IMR-90 (cell line): ENCODE results near the gene EXOC6B. TPM values are rescaled to one million over a fixed set of nuclear protein-coding genes. Genes with fewer than 3 reads are reported as not detected.

Experiments used
- ATAC-seq: fragments of 200-7000 bp; cut with Tn5 transposase; 2 replicates; pipeline ENCODE4 v1.9.1; 2020; ENCODE audit warnings: low read depth, mild to moderate bottlenecking, moderate library complexity
- BruUV-seq: library from RNA; stranded (reverse); fragments of 400-500 nt; replicated peaks from 2 replicates; lab custom pipeline; 2021; lab: Mats Ljungman, UMichigan
- CTCF ChIA-PET: fragments of 300-600 bp; formaldehyde crosslinking; extraction: SDS; loops from one replicate; lab custom pipeline; 2021; ENCODE audit warnings: antibody characterized with exemption; lab: Yijun Ruan, JAX
- POLR2A ChIA-PET: fragments of 300-600 bp; sonication (Branson Sonifier 250); formaldehyde crosslinking; loops from one replicate; lab custom pipeline; 2022; ENCODE audit warnings: antibody characterized with exemption; ENCODE audit not compliant: unreplicated experiment; lab: Charles Lee
- DNase-seq: peaks from one replicate; pipeline ENCODE4 v3.0.0; 2013
- H2AFZ ChIP-seq: replicated peaks from 2 replicates; pipeline ENCODE3; 2013; ENCODE audit warnings: low read length, mild to moderate bottlenecking; ENCODE audit not compliant: poor library complexity
- H2AK5ac ChIP-seq: 2 replicates; pipeline ENCODE4 v1.6.1; 2013; ENCODE audit warnings: low read depth, low read length, inconsistent platforms
- H2AK9ac ChIP-seq: replicated peaks from 2 replicates; pipeline ENCODE3; 2013; ENCODE audit warnings: mild to moderate bottlenecking, low read depth, low read length, moderate library complexity; ENCODE audit not compliant: poor library complexity
- H2BK120ac ChIP-seq: 2 replicates; pipeline ENCODE4 v1.6.1; 2013; ENCODE audit warnings: low read depth, low read length, inconsistent platforms
- H2BK15ac ChIP-seq: 3 replicates; pipeline ENCODE4 v1.6.1; 2013; ENCODE audit warnings: low read depth, low read length, inconsistent platforms
- H2BK20ac ChIP-seq: 2 replicates; pipeline ENCODE4 v1.6.1; 2013; ENCODE audit warnings: low read depth, mild to moderate bottlenecking, inconsistent platforms, low read length, moderate library complexity
- H2BK5ac ChIP-seq: 2 replicates; pipeline ENCODE4 v1.6.1; 2013; ENCODE audit warnings: mild to moderate bottlenecking, low read depth, low read length, inconsistent platforms; ENCODE audit not compliant: poor library complexity, severe bottlenecking
- H3K14ac ChIP-seq: replicated peaks from 2 replicates; pipeline ENCODE4 v1.6.1; 2013; ENCODE audit warnings: low read depth, low read length, inconsistent platforms
- H3K18ac ChIP-seq: 2 replicates; pipeline ENCODE4 v1.6.1; 2013; ENCODE audit warnings: low read depth, low read length, control low read depth
- H3K23ac ChIP-seq: 2 replicates; pipeline ENCODE4 v1.6.1; 2013; ENCODE audit warnings: low read depth, low read length, inconsistent platforms
- H3K27ac ChIP-seq: 2 replicates; pipeline ENCODE4 v1.5.1; 2013; ENCODE audit warnings: mild to moderate bottlenecking, control low read depth, low read length; ENCODE audit not compliant: insufficient read depth
- H3K27me3 ChIP-seq: 2 replicates; pipeline ENCODE4 v1.6.1; 2013; ENCODE audit warnings: low read length; ENCODE audit not compliant: control insufficient read depth, insufficient read depth
- H3K36me3 ChIP-seq: 2 replicates; pipeline ENCODE4 v1.6.1; 2013; ENCODE audit warnings: low read length, mixed read lengths; ENCODE audit not compliant: control insufficient read depth, insufficient read depth
- H3K4ac ChIP-seq: 2 replicates; pipeline ENCODE4 v1.6.1; 2013; ENCODE audit warnings: low read depth, low read length, inconsistent platforms
- H3K4me1 ChIP-seq: 2 replicates; pipeline ENCODE4 v1.6.1; 2013; ENCODE audit warnings: low read length, mixed read lengths; ENCODE audit not compliant: control insufficient read depth, insufficient read depth
- H3K4me2 ChIP-seq: 2 replicates; pipeline ENCODE4 v1.6.1; 2013; ENCODE audit warnings: low read depth, mild to moderate bottlenecking, control low read depth, low read length, moderate library complexity
- H3K4me3 ChIP-seq: 2 replicates; pipeline ENCODE4 v1.5.1; 2013; ENCODE audit warnings: low read depth, mild to moderate bottlenecking, control low read depth, low read length, moderate library complexity; ENCODE audit not compliant: insufficient read depth
- H3K56ac ChIP-seq: 2 replicates; pipeline ENCODE4 v1.6.1; 2013; ENCODE audit warnings: low read length, inconsistent platforms; ENCODE audit not compliant: insufficient read depth; ENCODE audit errors: extremely low read depth
- H3K79me1 ChIP-seq, 2 experiments: 2 replicates each; pipeline ENCODE4 v1.6.1; 2013; ENCODE audit warnings: low read length in 2 of 2, inconsistent platforms in 1 of 2, low read depth in 1 of 2
- H3K9ac ChIP-seq: 2 replicates; pipeline ENCODE4 v1.6.1; 2013; ENCODE audit warnings: low read depth, low read length, control low read depth
- H3K9me1 ChIP-seq: 2 replicates; pipeline ENCODE4 v1.6.1; 2013; ENCODE audit warnings: low read length, inconsistent platforms; ENCODE audit not compliant: insufficient read depth
- H3K9me3 ChIP-seq: 2 replicates; pipeline ENCODE4 v1.6.1; 2013; ENCODE audit warnings: low read length; ENCODE audit not compliant: control insufficient read depth, insufficient read depth
- H4K20me1 ChIP-seq: 2 replicates; pipeline ENCODE4 v1.6.1; 2013; ENCODE audit warnings: low read length, inconsistent platforms; ENCODE audit not compliant: insufficient read depth
- H4K5ac ChIP-seq: 2 replicates; pipeline ENCODE4 v1.6.1; 2013; ENCODE audit warnings: mild to moderate bottlenecking, low read depth, low read length, control low read depth
- H4K8ac ChIP-seq, 2 experiments: 2 replicates each; pipeline ENCODE4 v1.6.1; 2013; ENCODE audit warnings: low read depth in 2 of 2, low read length in 2 of 2, control low read depth in 1 of 2, inconsistent platforms in 1 of 2
- H4K91ac ChIP-seq: 2 replicates; pipeline ENCODE4 v1.6.1; 2013; ENCODE audit warnings: low read depth, low read length, inconsistent platforms; ENCODE audit not compliant: insufficient read depth
- BHLHE40 ChIP-seq: fragments of 150-350 bp; IDR thresholded peaks from 2 replicates; pipeline ENCODE4 v1.6.1; 2016; ENCODE audit warnings: mild to moderate bottlenecking, low read depth, low read length
- CEBPB ChIP-seq: IDR thresholded peaks from 2 replicates; pipeline ENCODE4 v1.6.1; 2012; ENCODE audit warnings: low read depth, low read length, improper control_type of control experiment
- CHD1 ChIP-seq: IDR thresholded peaks from 2 replicates; pipeline ENCODE4 v1.6.1; 2012; ENCODE audit warnings: low read depth, low read length, improper control_type of control experiment
- MAFK ChIP-seq: IDR thresholded peaks from 2 replicates; pipeline ENCODE4 v1.6.1; 2012; ENCODE audit warnings: low read depth, low read length, improper control_type of control experiment
- MAZ ChIP-seq: IDR thresholded peaks from 2 replicates; pipeline ENCODE4 v1.6.1; 2012; ENCODE audit warnings: low read depth, mild to moderate bottlenecking, low read length, improper control_type of control experiment, moderate library complexity, borderline replicate concordance
- MXI1 ChIP-seq: IDR thresholded peaks from 2 replicates; pipeline ENCODE4 v1.6.1; 2012; ENCODE audit warnings: low read depth, mild to moderate bottlenecking, low read length, moderate library complexity, borderline replicate concordance
- NFE2L2 ChIP-seq: fragments of 150-350 bp; IDR thresholded peaks from 2 replicates; pipeline ENCODE4 v1.6.1; 2016; ENCODE audit warnings: low read depth, mild to moderate bottlenecking, low read length
- POLR2A ChIP-seq: IDR thresholded peaks from 2 replicates; pipeline ENCODE4 v1.6.1; 2012; ENCODE audit warnings: mild to moderate bottlenecking, low read depth, low read length
- RAD21 ChIP-seq: IDR thresholded peaks from 2 replicates; pipeline ENCODE4 v1.6.1; 2012; ENCODE audit warnings: low read length, improper control_type of control experiment
- RCOR1 ChIP-seq: IDR thresholded peaks from 2 replicates; pipeline ENCODE4 v1.6.1; 2012; ENCODE audit warnings: mild to moderate bottlenecking, low read length, improper control_type of control experiment; ENCODE audit not compliant: insufficient replicate concordance
- RFX5 ChIP-seq: IDR thresholded peaks from 2 replicates; pipeline ENCODE4 v1.8.0; 2012; ENCODE audit warnings: low read depth, mild to moderate bottlenecking, low read length, moderate library complexity
- SMC3 ChIP-seq: fragments of 150-350 bp; IDR thresholded peaks from 2 replicates; pipeline ENCODE4 v1.6.1; 2016; ENCODE audit warnings: low read depth, mild to moderate bottlenecking, antibody characterized with exemption, low read length, moderate library complexity
- dilution Hi-C: fragments of 300-500 bp; cut with HindIII; formaldehyde crosslinking; loops from one replicate; pipeline ENCODE4 v1.14.3; 2018; ENCODE audit warnings: low sequenced_read_pairs; ENCODE audit not compliant: unreplicated experiment
- in situ Hi-C: fragments of 300-500 bp; cut with MboI; formaldehyde crosslinking; loops from 3 replicates; pipeline ENCODE4 v1.14.3; 2019; ENCODE audit warnings: low sequenced_read_pairs, inconsistent platforms, mixed read lengths
- intact Hi-C: fragments of 100-400 bp; cut with micrococcal nuclease; formaldehyde crosslinking; loops from 2 replicates; pipeline ENCODE4 v1.10.0; 2022
- polyA plus RNA-seq, 3 experiments: library from polyadenylated mRNA; depleted of rRNA; stranded (reverse); fragments of >200 nt; gene quantifications; 2 replicates each; pipeline ENCODE4 v1.2.3, GENCODE V29; 2012; ENCODE audit warnings: low replicate concordance in 1 of 3
- total RNA-seq: library from RNA; depleted of rRNA; stranded (reverse); fragments of >200 nt; gene quantifications from 2 replicates; pipeline ENCODE4 v1.2.3, GENCODE V29; 2012
- TF ChIP-seq, protein P1 (sequence below): fragments of 150-350 bp; IDR thresholded peaks from 2 replicates; pipeline ENCODE4 v1.6.1; 2017; ENCODE audit warnings: mild to moderate bottlenecking, antibody characterized with exemption, low read length, low read depth
- TF ChIP-seq, protein P2 (sequence below): conservative IDR thresholded peaks from 2 replicates; pipeline ENCODE4 v1.5.1; 2012; ENCODE audit warnings: mild to moderate bottlenecking, low read depth, low read length, improper control_type of control experiment
- TF ChIP-seq, protein P3 (sequence below): fragments of 150-350 bp; IDR thresholded peaks from 2 replicates; pipeline ENCODE4 v1.6.1; 2016; ENCODE audit warnings: low read depth, mild to moderate bottlenecking, low read length, moderate library complexity, borderline replicate concordance

Gene EXOC6B
- total and polyA plus RNA-seq, 2 of the 4 experiments (the other 2 are of a cell fraction), result 10.2 to 29.4 TPM

DNA sequence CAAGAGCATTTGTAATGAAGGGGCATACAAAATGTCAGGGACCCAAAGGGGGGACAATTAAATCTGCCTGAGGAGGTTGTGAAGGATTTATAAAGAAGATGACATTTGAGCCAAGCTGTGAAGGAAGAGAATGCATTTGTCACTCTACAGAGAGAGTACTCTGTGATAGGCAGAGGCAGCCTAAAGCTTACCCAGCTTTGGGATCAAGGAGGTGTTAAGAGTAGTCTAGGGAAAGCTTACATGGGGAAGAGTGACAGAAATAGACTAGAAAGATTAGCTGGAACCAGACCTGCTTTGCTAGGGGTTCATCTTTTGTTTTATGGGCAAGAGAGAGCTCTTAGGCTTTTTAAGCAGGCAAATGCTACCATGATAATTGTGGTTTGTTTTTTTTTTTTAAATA is 509.1 kb downstream of the EXOC6B start:
- dilution Hi-C loops, result no loop called here
- TF ChIP-seq, protein P1, sequence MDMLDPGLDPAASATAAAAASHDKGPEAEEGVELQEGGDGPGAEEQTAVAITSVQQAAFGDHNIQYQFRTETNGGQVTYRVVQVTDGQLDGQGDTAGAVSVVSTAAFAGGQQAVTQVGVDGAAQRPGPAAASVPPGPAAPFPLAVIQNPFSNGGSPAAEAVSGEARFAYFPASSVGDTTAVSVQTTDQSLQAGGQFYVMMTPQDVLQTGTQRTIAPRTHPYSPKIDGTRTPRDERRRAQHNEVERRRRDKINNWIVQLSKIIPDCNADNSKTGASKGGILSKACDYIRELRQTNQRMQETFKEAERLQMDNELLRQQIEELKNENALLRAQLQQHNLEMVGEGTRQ, result no peak
- TF ChIP-seq SMC3 (no peak), BHLHE40 (no peak), MXI1 (no peak), MAFK (no peak), POLR2A (no peak), CEBPB (no peak), CHD1 (no peak), MAZ (no peak), NFE2L2 (no peak), RAD21 (no peak), RFX5 (no peak), RCOR1 (no peak)
- TF ChIP-seq, protein P2, sequence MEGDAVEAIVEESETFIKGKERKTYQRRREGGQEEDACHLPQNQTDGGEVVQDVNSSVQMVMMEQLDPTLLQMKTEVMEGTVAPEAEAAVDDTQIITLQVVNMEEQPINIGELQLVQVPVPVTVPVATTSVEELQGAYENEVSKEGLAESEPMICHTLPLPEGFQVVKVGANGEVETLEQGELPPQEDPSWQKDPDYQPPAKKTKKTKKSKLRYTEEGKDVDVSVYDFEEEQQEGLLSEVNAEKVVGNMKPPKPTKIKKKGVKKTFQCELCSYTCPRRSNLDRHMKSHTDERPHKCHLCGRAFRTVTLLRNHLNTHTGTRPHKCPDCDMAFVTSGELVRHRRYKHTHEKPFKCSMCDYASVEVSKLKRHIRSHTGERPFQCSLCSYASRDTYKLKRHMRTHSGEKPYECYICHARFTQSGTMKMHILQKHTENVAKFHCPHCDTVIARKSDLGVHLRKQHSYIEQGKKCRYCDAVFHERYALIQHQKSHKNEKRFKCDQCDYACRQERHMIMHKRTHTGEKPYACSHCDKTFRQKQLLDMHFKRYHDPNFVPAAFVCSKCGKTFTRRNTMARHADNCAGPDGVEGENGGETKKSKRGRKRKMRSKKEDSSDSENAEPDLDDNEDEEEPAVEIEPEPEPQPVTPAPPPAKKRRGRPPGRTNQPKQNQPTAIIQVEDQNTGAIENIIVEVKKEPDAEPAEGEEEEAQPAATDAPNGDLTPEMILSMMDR, result no peak
- TF ChIP-seq, protein P3, sequence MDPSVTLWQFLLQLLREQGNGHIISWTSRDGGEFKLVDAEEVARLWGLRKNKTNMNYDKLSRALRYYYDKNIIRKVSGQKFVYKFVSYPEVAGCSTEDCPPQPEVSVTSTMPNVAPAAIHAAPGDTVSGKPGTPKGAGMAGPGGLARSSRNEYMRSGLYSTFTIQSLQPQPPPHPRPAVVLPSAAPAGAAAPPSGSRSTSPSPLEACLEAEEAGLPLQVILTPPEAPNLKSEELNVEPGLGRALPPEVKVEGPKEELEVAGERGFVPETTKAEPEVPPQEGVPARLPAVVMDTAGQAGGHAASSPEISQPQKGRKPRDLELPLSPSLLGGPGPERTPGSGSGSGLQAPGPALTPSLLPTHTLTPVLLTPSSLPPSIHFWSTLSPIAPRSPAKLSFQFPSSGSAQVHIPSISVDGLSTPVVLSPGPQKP, result no peak
- H2BK120ac ChIP-seq, result no peak overlapping the region
- H2BK15ac ChIP-seq, result no peak overlapping the region
- no peak overlapping the region for H3K56ac ChIP-seq
- H2BK20ac ChIP-seq, result no peak overlapping the region
- H3K79me1 ChIP-seq, result no peaks in the 10 kb centered on the region; a peak in 1 of 4 replicates
- no peaks in the 10 kb centered on the region for H3K9me1 ChIP-seq
- no peak overlapping the region for H2AFZ ChIP-seq
- no peak overlapping the region for H4K91ac ChIP-seq
- H3K4ac ChIP-seq, result no peak overlapping the region
- no peaks in the 10 kb centered on the region for H3K36me3 ChIP-seq
- no peaks in the 10 kb centered on the region for H3K27me3 ChIP-seq
- no peaks in the 10 kb centered on the region for H3K4me1 ChIP-seq
- BruUV-seq, result no TSS peak
- H3K27ac ChIP-seq, result no peak overlapping the region
- H2AK5ac ChIP-seq, result no peak overlapping the region
- no peak overlapping the region for H3K4me2 ChIP-seq
- H3K23ac ChIP-seq, result no peak overlapping the region
- in situ Hi-C loops, result no loop called here
- no peak overlapping the region for H4K8ac ChIP-seq
- H3K9me3 ChIP-seq, result no peaks in the 10 kb centered on the region
- H2AK9ac ChIP-seq, result no peak overlapping the region
- no peak overlapping the region for H3K18ac ChIP-seq
- no peaks in the 10 kb centered on the region for H4K20me1 ChIP-seq
- DNase-seq (no peak), ATAC-seq (no peak)
- ChIA-PET CTCF (no interaction called here), POLR2A (no interaction called here)
- intact Hi-C loops, result no loop called here
- H3K4me3 ChIP-seq, result no peak overlapping the region
- H3K14ac ChIP-seq, result no peak overlapping the region
- H2BK5ac ChIP-seq, result no peak overlapping the region
- H3K9ac ChIP-seq, result no peak overlapping the region
- no peak overlapping the region for H4K5ac ChIP-seq
